Hepatocyte (in vitro differentiated cells): Measurements from ENCODE around the gene MREG. TPM values are rescaled to one million over a fixed set of nuclear protein-coding genes. Genes with fewer than 3 reads are reported as not detected.
A peak's percentile ranks its signal among the peaks of the same experiment; 100 is the strongest.

Source experiments
- DNase-seq: peaks from one replicate; pipeline ENCODE4 v3.0.0-alpha.2; 2016; ENCODE audit warnings: low spot score
- H2AFZ ChIP-seq: fragments of 200-600 bp; sonication (generic); 2 replicates; pipeline ENCODE4 v1.6.0; 2016; ENCODE audit warnings: antibody characterized with exemption, mild to moderate bottlenecking
- H3K27ac ChIP-seq: fragments of 200-600 bp; sonication (generic); 2 replicates; pipeline ENCODE4 v1.5.1; 2016; ENCODE audit warnings: mild to moderate bottlenecking
- H3K27me3 ChIP-seq: fragments of 200-600 bp; sonication (generic); 2 replicates; pipeline ENCODE4 v1.6.1; 2016
- H3K36me3 ChIP-seq: fragments of 200-600 bp; sonication (generic); replicated peaks from 2 replicates; pipeline ENCODE4 v1.5.1; 2016; ENCODE audit warnings: low read depth; ENCODE audit not compliant: insufficient read depth
- H3K4me1 ChIP-seq: fragments of 200-600 bp; sonication (generic); 2 replicates; pipeline ENCODE4 v1.5.1; 2016; ENCODE audit warnings: mild to moderate bottlenecking, moderate library complexity; ENCODE audit not compliant: insufficient read depth
- H3K4me2 ChIP-seq: fragments of 200-600 bp; sonication (generic); 2 replicates; pipeline ENCODE4 v1.6.0; 2016
- H3K4me3 ChIP-seq: fragments of 200-600 bp; sonication (generic); 2 replicates; pipeline ENCODE4 v1.5.1; 2016; ENCODE audit warnings: mild to moderate bottlenecking
- H3K79me2 ChIP-seq: fragments of 200-600 bp; sonication (generic); 2 replicates; pipeline ENCODE4 v1.6.0; 2017; ENCODE audit warnings: mild to moderate bottlenecking
- H3K9me2 ChIP-seq: fragments of 200-600 bp; sonication (generic); replicated peaks from 2 replicates; pipeline ENCODE4 v1.6.0; 2017; ENCODE audit warnings: mild to moderate bottlenecking; ENCODE audit not compliant: insufficient read depth
- H3K9me3 ChIP-seq: fragments of 200-600 bp; sonication (generic); 2 replicates; pipeline ENCODE4 v1.5.1; 2016; ENCODE audit warnings: low read depth, mild to moderate bottlenecking
- H4K20me1 ChIP-seq: fragments of 200-600 bp; sonication (generic); 2 replicates; pipeline ENCODE4 v1.6.0; 2016; ENCODE audit warnings: mild to moderate bottlenecking; ENCODE audit not compliant: insufficient read depth, poor library complexity, severe bottlenecking
- CTCF ChIP-seq: fragments of 200-600 bp; sonication (generic); IDR thresholded peaks from 2 replicates; pipeline ENCODE4 v1.5.1; 2016; ENCODE audit warnings: antibody characterized with exemption, mild to moderate bottlenecking; ENCODE audit not compliant: poor library complexity
- EZH2 ChIP-seq: fragments of 200-600 bp; sonication (generic); IDR thresholded peaks from 2 replicates; pipeline ENCODE4 v1.6.1; 2016; ENCODE audit warnings: antibody characterized with exemption, mild to moderate bottlenecking, borderline replicate concordance
- EZH2phosphoT487 ChIP-seq: fragments of 200-600 bp; sonication (generic); IDR thresholded peaks from one replicate; pipeline ENCODE4 v1.6.1; 2018; ENCODE audit warnings: antibody characterized with exemption, mild to moderate bottlenecking, low read depth, moderate library complexity; ENCODE audit not compliant: unreplicated experiment, severe bottlenecking
- WGBS: methylation state at CpG from one replicate; pipeline ENCODE4 v1.1.6; 2016; ENCODE audit warnings: low lambda C conversion rate; ENCODE audit errors: missing lambda C conversion rate; 5-methylcytosine and 5-hydroxymethylcytosine counted together
- polyA plus RNA-seq: library from polyadenylated mRNA; unstranded; fragments of >200 nt; fragmentation: Nextera tagmentation; extraction: Ambion mirVana; gene quantifications from 2 replicates; pipeline ENCODE4 v1.2.1, GENCODE V29; 2016
- total RNA-seq: library from RNA; depleted of rRNA; stranded (reverse); fragments of >200 nt; gene quantifications from 2 replicates; pipeline ENCODE4 v1.2.3, GENCODE V29; 2014

Gene MREG
- total and polyA plus RNA-seq, 2 experiments from 2014 or later, result 5.6 to 12.9 TPM

- DNase-seq, result peak; percentile 69
- no peak overlapping the region for H2AFZ ChIP-seq
- 77% methylated on average over 6 of the region's 6 CpGs for WGBS
- no peaks in the 10 kb centered on the region for H3K27me3 ChIP-seq
- no peak for TF ChIP-seq EZH2phosphoT487
- TF ChIP-seq EZH2, result no peak
- no peak for TF ChIP-seq CTCF
- H3K9me2 ChIP-seq, result no peaks in the 10 kb centered on the region
- no peaks in the 10 kb centered on the region for H3K9me3 ChIP-seq
- no peaks in the 10 kb centered on the region for H4K20me1 ChIP-seq
- H3K4me1 ChIP-seq, result no peaks in the 10 kb centered on the region
- H3K27ac ChIP-seq, result peak overlapping the region; percentile 77
- H3K36me3 ChIP-seq, result no peaks in the 10 kb centered on the region
- no peak overlapping the region for H3K4me2 ChIP-seq
- H3K4me3 ChIP-seq, result no peak overlapping the region
- peaks cover 9% of the 10 kb centered on the region for H3K79me2 ChIP-seq
These were observed 30.9 kb downstream of the MREG start for GRCh38 chr2:215982465-215982875.

DNA sequence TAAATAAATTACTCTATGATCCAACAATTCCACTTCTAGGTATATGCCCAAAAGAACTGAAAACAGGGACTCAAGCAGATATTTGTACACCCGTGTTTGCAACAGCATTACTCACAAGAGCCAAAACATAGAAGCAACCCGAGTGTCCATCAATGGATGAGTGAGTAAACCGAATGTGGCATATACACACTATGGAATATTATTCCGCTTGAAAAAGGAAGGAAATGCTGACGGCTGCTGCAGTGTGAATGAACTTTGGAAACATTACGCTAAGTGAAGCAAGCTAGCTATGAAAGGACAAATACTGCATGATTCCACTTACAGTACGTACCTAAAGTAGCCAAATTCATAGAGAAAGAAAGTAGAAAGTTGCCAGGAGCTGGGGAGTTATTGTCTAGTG, 32.2 kb downstream of the MREG start:
- DNase-seq, result no peak
- TF ChIP-seq EZH2, result no peak
- TF ChIP-seq CTCF, result no peak
- no peak for TF ChIP-seq EZH2phosphoT487
- Histone ChIP-seq H3K36me3 (no peaks in the 10 kb centered on the region), H3K9me2 (no peaks in the 10 kb centered on the region), H3K79me2 (peaks cover 11% of the 10 kb centered on the region), H2AFZ (no peak overlapping the region), H3K4me3 (no peak overlapping the region), H3K4me2 (no peak overlapping the region), H3K27me3 (no peaks in the 10 kb centered on the region), H3K4me1 (no peaks in the 10 kb centered on the region), H3K9me3 (no peaks in the 10 kb centered on the region), H3K27ac (no peak overlapping the region), H4K20me1 (no peaks in the 10 kb centered on the region)
- 96% methylated on average over 7 of the region's 7 CpGs for WGBS

- H3K27ac ChIP-seq, result no peak overlapping the region
- no peaks in the 10 kb centered on the region for H3K9me2 ChIP-seq
- no peaks in the 10 kb centered on the region for H3K36me3 ChIP-seq
- no peaks in the 10 kb centered on the region for H3K4me1 ChIP-seq
- TF ChIP-seq CTCF (no peak), EZH2phosphoT487 (no peak), EZH2 (no peak)
- no peak overlapping the region for H3K4me2 ChIP-seq
- no peak overlapping the region for H3K4me3 ChIP-seq
- H4K20me1 ChIP-seq, result no peaks in the 10 kb centered on the region
- H3K27me3 ChIP-seq, result no peaks in the 10 kb centered on the region
- peaks cover 9% of the 10 kb centered on the region for H3K79me2 ChIP-seq
- no peak for DNase-seq
- H3K9me3 ChIP-seq, result no peaks in the 10 kb centered on the region
- H2AFZ ChIP-seq, result no peak overlapping the region
- WGBS, result 67% methylated on average over 2 of the region's 2 CpGs
These were observed 33.7 kb downstream of the MREG start for GRCh38 chr2:215979620-215980019.
